PC-9 (cell line): ENCODE results near the gene TUBGCP4.

Experiments
- CTCF ChIP-seq: fragments of 200-600 bp; sonication (generic); conservative IDR thresholded peaks from 2 replicates; pipeline ENCODE4 v1.6.1; 2017; ENCODE audit warnings: mixed run types, antibody characterized with exemption, mild to moderate bottlenecking, moderate library complexity
- EZH2 ChIP-seq: fragments of 200-600 bp; sonication (generic); IDR thresholded peaks from 2 replicates; pipeline ENCODE4 v1.8.0; 2017; ENCODE audit warnings: antibody characterized with exemption, low read depth

- no peak for TF ChIP-seq CTCF
- TF ChIP-seq EZH2: no peak
Measured at GRCh38 chr15:43446344-43446743, 75.4 kb downstream of the TUBGCP4 start.
